T-cell (primary cell): ENCODE results near the gene OR1D2. TPM values are rescaled to one million over a fixed set of nuclear protein-coding genes. Genes with fewer than 3 reads are reported as not detected.
A peak's percentile ranks its signal among the peaks of the same experiment; 100 is the strongest.
"Not testable (repeated sequence)": the region's sequence is repeated elsewhere in the genome, so short reads cannot be mapped to it uniquely, and the experiment has no call there.

Experiments used
- ATAC-seq, 4 experiments: fragments of 200-7000 bp in 3 of 4; fragments of 150-1000 bp in 1 of 4; cut with Tn5 transposase; replicated peaks in 1 of 4; 1 replicate in 3 of 4; 2 replicates in 1 of 4; pipeline ENCODE4 v1.10.0; 2021; ENCODE audit warnings: moderate library complexity in 3 of 4, mild to moderate bottlenecking in 2 of 4, moderate number of reproducible peaks in 1 of 4
- CTCF ChIA-PET, 2 donors: fragments of 300-600 bp; sonication (Branson Sonifier 250); formaldehyde crosslinking; loops; one replicate each; lab custom pipeline; 2022; ENCODE audit warnings: antibody characterized with exemption in 2 of 2; lab: Charles Lee
- POLR2A ChIA-PET, 2 donors: fragments of 300-600 bp; sonication (Branson Sonifier 250); formaldehyde crosslinking; loops; one replicate each; lab custom pipeline; 2022; ENCODE audit warnings: antibody characterized with exemption in 2 of 2; lab: Charles Lee
- DNase-seq, 35 experiments: peaks; one replicate each; pipeline versions ENCODE4 v3.0.0 to v3.0.0-alpha.2; 2013 to 2023
- H3K27ac ChIP-seq: one replicate; pipeline ENCODE4 v1.5.1; 2013; ENCODE audit warnings: low read length
- H3K27me3 ChIP-seq, 2 experiments: replicated peaks in 1 of 2; 1 replicate in 1 of 2; 2 replicates in 1 of 2; pipeline versions ENCODE4 v1.6.1 to v1.7.0; 2013; ENCODE audit warnings: low read length in 1 of 2, mixed read lengths in 1 of 2; ENCODE audit not compliant: control insufficient read depth in 2 of 2, insufficient read depth in 2 of 2; ENCODE audit errors: extremely low read depth in 1 of 2
- H3K36me3 ChIP-seq, 2 donors: 1 replicate in 1 of 2; 2 replicates in 1 of 2; pipeline versions ENCODE4 v1.6.1 to v1.7.0; 2013; ENCODE audit warnings: low read length in 1 of 2; ENCODE audit not compliant: control insufficient read depth in 2 of 2, insufficient read depth in 1 of 2; ENCODE audit errors: extremely low read depth in 1 of 2
- H3K4me1 ChIP-seq, 2 experiments: 1 replicate in 1 of 2; 2 replicates in 1 of 2; pipeline versions ENCODE4 v1.6.1 to v1.7.0; 2013; ENCODE audit warnings: low read length in 2 of 2, mixed read lengths in 1 of 2; ENCODE audit not compliant: insufficient read depth in 2 of 2, control insufficient read depth in 1 of 2; ENCODE audit errors: extremely low read depth in 1 of 2
- H3K4me3 ChIP-seq, 2 donors: 1 replicate in 1 of 2; 2 replicates in 1 of 2; pipeline versions ENCODE4 v1.5.1 to v1.7.0; 2013; ENCODE audit warnings: mild to moderate bottlenecking in 2 of 2, low read length in 1 of 2, moderate library complexity in 1 of 2; ENCODE audit not compliant: control insufficient read depth in 1 of 2; ENCODE audit errors: extremely low read depth in 1 of 2
- H3K9me3 ChIP-seq: 2 replicates; pipeline ENCODE4 v1.7.0; 2013
- H3K27ac Mint-ChIP-seq, 2 donors: one replicate each; pipeline ENCODE4 v1.8.0; 2020 to 2021; ENCODE audit warnings: mild to moderate bottlenecking in 2 of 2, mixed read lengths in 2 of 2
- H3K27me3 Mint-ChIP-seq, 2 donors: one replicate each; pipeline ENCODE4 v1.8.0; 2021 to 2022; ENCODE audit warnings: mixed read lengths in 2 of 2
- H3K36me3 Mint-ChIP-seq: one replicate; pipeline ENCODE4 v1.8.0; 2021; ENCODE audit warnings: mixed read lengths
- H3K4me1 Mint-ChIP-seq, 3 donors: one replicate each; pipeline ENCODE4 v1.8.0; 2020 to 2022; ENCODE audit warnings: mixed read lengths in 3 of 3, mild to moderate bottlenecking in 1 of 3
- H3K4me3 Mint-ChIP-seq, 3 donors: one replicate each; pipeline ENCODE4 v1.8.0; 2020 to 2022; ENCODE audit warnings: mild to moderate bottlenecking in 3 of 3, mixed read lengths in 3 of 3, moderate library complexity in 3 of 3
- H3K9me3 Mint-ChIP-seq, 3 donors: one replicate each; pipeline ENCODE4 v1.8.0; 2020 to 2022; ENCODE audit warnings: mixed read lengths in 3 of 3
- WGBS: methylation state at CpG from one replicate; pipeline ENCODE4 v1.1.5; 2013; ENCODE audit warnings: missing lambda C conversion rate; ENCODE audit not compliant: insufficient coverage; 5-methylcytosine and 5-hydroxymethylcytosine counted together
- total RNA-seq, 35 experiments: library from RNA in 6 of 35; stranded (reverse) in 6 of 35; fragments of 120-200 nt in 1 of 35; gene quantifications; one replicate each; pipeline versions ENCODE4 v1.2.1 to v1.2.4 and lab custom pipeline; 2013 to 2026

Gene OR1D2
- total RNA-seq (not detected), total RNA-seq (lab: John Stamatoyannopoulos, UW) (0 reads per million in 29 experiments)
- not detected for total RNA-seq (2013)

- DNase-seq = no peak
- H3K27me3 Mint-ChIP-seq = peaks cover 20 to 31% of the 10 kb centered on the region in 2 donors
- no peak within 1 kb of the TSS for H3K27ac Mint-ChIP-seq
Observed at GRCh38 chr17:3104322-3104721, at the start of gene OR1D2. TSS of gene OR1D2 (minus strand) at chr17:3104422. CDS start at chr17:3092996, 11,426 bp downstream.

GRCh38 chr17:3137494-3137893 lies 33.3 kb upstream of the OR1D2 start:
- H3K9me3 ChIP-seq, H3K27ac ChIP-seq, H3K36me3 Mint-ChIP-seq, DNase-seq, H3K27ac Mint-ChIP-seq, ATAC-seq, POLR2A ChIA-PET, CTCF ChIA-PET, H3K27me3 ChIP-seq, H3K4me3 ChIP-seq, H3K4me3 Mint-ChIP-seq, H3K4me1 ChIP-seq, H3K4me1 Mint-ChIP-seq, H3K36me3 ChIP-seq: not testable (repeated sequence)
- Mint-ChIP-seq H3K9me3 (peaks cover 7 to 12% (median 9%) of the 10 kb centered on the region in 3 donors), H3K27me3 (peaks cover 16 to 20% of the 10 kb centered on the region in 2 donors)
- no CpG with 5 or more reads among the region's 3 CpGs for WGBS

More at GRCh38 chr17:3104322-3104721, at the start of gene OR1D2:
- no peaks in the 10 kb centered on the region for H3K27me3 ChIP-seq
- ATAC-seq = no peak
- CTCF ChIA-PET = no interaction called here
- H3K9me3 Mint-ChIP-seq = peaks cover 17 to 27% (median 19%) of the 10 kb centered on the region in 3 donors
- no peaks in the 10 kb centered on the region for H3K36me3 Mint-ChIP-seq
- no peak within 1 kb of the TSS for H3K4me3 Mint-ChIP-seq
- H3K4me1 Mint-ChIP-seq = no peaks in the 10 kb centered on the region
- H3K27ac ChIP-seq = no peak within 1 kb of the TSS
- no peaks in the 10 kb centered on the region for H3K4me1 ChIP-seq
- WGBS = 38% methylated on average over 1 of the region's 3 CpGs
- POLR2A ChIA-PET = no interaction called here
- no peak within 1 kb of the TSS for H3K4me3 ChIP-seq
- no peaks in the 10 kb centered on the region for H3K36me3 ChIP-seq
- H3K9me3 ChIP-seq = no peaks in the 10 kb centered on the region

- POLR2A ChIA-PET = no interaction called here
- Histone ChIP-seq H3K27ac (no peak within 1 kb of the TSS), H3K36me3 (no peaks in the 10 kb centered on the region), H3K4me3 (no peak within 1 kb of the TSS), H3K9me3 (no peaks in the 10 kb centered on the region), H3K4me1 (no peaks in the 10 kb centered on the region), H3K27me3 (peaks cover 0 to 23% of the 10 kb centered on the region in 2 experiments)
- Mint-ChIP-seq H3K4me3 (no peak within 1 kb of the TSS), H3K9me3 (no peaks in the 10 kb centered on the region), H3K4me1 (no peaks in the 10 kb centered on the region), H3K36me3 (no peaks in the 10 kb centered on the region), H3K27ac (no peak within 1 kb of the TSS), H3K27me3 (peaks cover 46 to 69% of the 10 kb centered on the region in 2 donors)
- WGBS = 100% methylated on average over 1 of the region's 2 CpGs
- no peak for DNase-seq
- ATAC-seq = no peak
- CTCF ChIA-PET = no interaction called here
Observed at GRCh38 chr17:3127451-3127850, 23.2 kb upstream of the OR1D2 start, which contains the start of gene OR1G1. TSS of gene OR1G1 (minus strand) at chr17:3127551. CDS start at chr17:3127551, 0 bp downstream.

GRCh38 chr17:3073850-3074249 lies 30.4 kb downstream of the OR1D2 start:
- ATAC-seq, CTCF ChIA-PET, H3K36me3 Mint-ChIP-seq: not testable (repeated sequence)

GRCh38 chr17:3065192-3065591 lies 39.0 kb downstream of the OR1D2 start:
- CTCF ChIA-PET, H3K27ac ChIP-seq, H3K4me1 ChIP-seq, H3K27me3 Mint-ChIP-seq, H3K4me3 Mint-ChIP-seq, H3K4me3 ChIP-seq, H3K27me3 ChIP-seq, H3K4me1 Mint-ChIP-seq, ATAC-seq, H3K9me3 ChIP-seq, H3K27ac Mint-ChIP-seq, DNase-seq, H3K36me3 ChIP-seq, H3K36me3 Mint-ChIP-seq, H3K9me3 Mint-ChIP-seq, POLR2A ChIA-PET: not testable (repeated sequence)
- no CpG with 5 or more reads among the region's 1 CpG for WGBS

More at GRCh38 chr17:3073850-3074249, 30.4 kb downstream of the OR1D2 start:
- H3K9me3 Mint-ChIP-seq = peaks cover 0 to 16% (median 7%) of the 10 kb centered on the region in 3 donors
- peak in 1 of 35 experiments; percentile 28 for DNase-seq
- WGBS = no CpG with 5 or more reads among the region's 4 CpGs
- H3K27me3 Mint-ChIP-seq = peaks cover 5 to 13% of the 10 kb centered on the region in 2 donors
- H3K4me3 ChIP-seq, H3K4me1 Mint-ChIP-seq, H3K36me3 ChIP-seq, H3K4me3 Mint-ChIP-seq, H3K27ac Mint-ChIP-seq, H3K27ac ChIP-seq, POLR2A ChIA-PET, H3K9me3 ChIP-seq, H3K4me1 ChIP-seq, H3K27me3 ChIP-seq: not testable (repeated sequence)

- H3K4me1 ChIP-seq, CTCF ChIA-PET, ATAC-seq, H3K36me3 ChIP-seq, H3K4me1 Mint-ChIP-seq, H3K27me3 ChIP-seq, DNase-seq, H3K4me3 ChIP-seq, H3K27ac ChIP-seq, H3K4me3 Mint-ChIP-seq, H3K27me3 Mint-ChIP-seq, H3K9me3 ChIP-seq, H3K9me3 Mint-ChIP-seq, POLR2A ChIA-PET, H3K27ac Mint-ChIP-seq, H3K36me3 Mint-ChIP-seq: not testable (repeated sequence)
- no CpG with 5 or more reads among the region's 2 CpGs for WGBS
Observed at GRCh38 chr17:3063507-3063906, 40.7 kb downstream of the OR1D2 start, which contains the start of gene OR1D5. TSS of gene OR1D5 (minus strand) at chr17:3063607. CDS start at chr17:3063607, 0 bp downstream.
